Measurements from ENCODE around the gene TBC1D4. TPM values are rescaled to one million over a fixed set of nuclear protein-coding genes. Genes with fewer than 3 reads are reported as not detected.

TBC1D4 gene
- total and polyA plus RNA-seq, 10 donors = 10.1 to 67.0 (median 21.6) TPM

GRCh38 chr13:75452564-75452963 is 29.4 kb downstream of the TBC1D4 start:
- H3K27ac ChIP-seq = no peak overlapping the region
- H3K9me3 ChIP-seq = no peaks in the 10 kb centered on the region
- no peaks in the 10 kb centered on the region for H3K36me3 ChIP-seq
- 64 to 80% (median 76%) methylated on average over 8 of the region's 8 CpGs for WGBS, 5 donors
- no peaks in the 10 kb centered on the region for H3K4me1 ChIP-seq
- peaks cover 0 to 7% (median 0%) of the 10 kb centered on the region in 7 donors for H3K27me3 ChIP-seq (replicated peaks in 1 of 7)
- DNase-seq = no peak
- TF ChIP-seq POLR2A (IDR thresholded peaks at IDR 0.05) = no peak
- no peak for TF ChIP-seq CTCF (IDR thresholded peaks at IDR 0.05 in 8 of 11, conservative IDR thresholded peaks at IDR 0.05 in 3 of 11)
- no peak for TF ChIP-seq POLR2AphosphoS5 (IDR thresholded peaks at IDR 0.05)
- intact Hi-C loops (cut with DNase I; ENCODE audit: low total_unique reads) = no loop called here
- no peak overlapping the region for H3K4me3 ChIP-seq

- Histone ChIP-seq H3K36me3 (no peaks in the 10 kb centered on the region), H3K27me3 (replicated peaks in 1 of 7) (no peaks in the 10 kb centered on the region), H3K4me3 (no peak overlapping the region), H3K4me1 (no peaks in the 10 kb centered on the region), H3K9me3 (no peaks in the 10 kb centered on the region), H3K27ac (no peak overlapping the region)
- no peak for DNase-seq
- intact Hi-C loops (cut with DNase I; ENCODE audit: low total_unique reads) = no loop called here
- TF ChIP-seq CTCF (IDR thresholded peaks at IDR 0.05 in 8 of 11, conservative IDR thresholded peaks at IDR 0.05 in 3 of 11) (no peak), POLR2AphosphoS5 (IDR thresholded peaks at IDR 0.05) (no peak), POLR2A (IDR thresholded peaks at IDR 0.05) (no peak)
- WGBS, 5 donors = 92 to 97% (median 95%) methylated on average over 4 of the region's 4 CpGs
Measured at GRCh38 chr13:75447493-75447892, 34.5 kb downstream of the TBC1D4 start.

- Histone ChIP-seq H3K4me1 (no peaks in the 10 kb centered on the region), H3K36me3 (no peaks in the 10 kb centered on the region), H3K9me3 (no peaks in the 10 kb centered on the region), H3K27ac (no peak overlapping the region), H3K4me3 (no peak overlapping the region), H3K27me3 (replicated peaks in 1 of 7) (no peaks in the 10 kb centered on the region)
- WGBS, 5 donors = 85 to 95% (median 91%) methylated on average over 3 of the region's 3 CpGs
- no peak for TF ChIP-seq POLR2A (IDR thresholded peaks at IDR 0.05)
- no peak for TF ChIP-seq CTCF (IDR thresholded peaks at IDR 0.05 in 8 of 11, conservative IDR thresholded peaks at IDR 0.05 in 3 of 11)
- TF ChIP-seq POLR2AphosphoS5 (IDR thresholded peaks at IDR 0.05) = no peak
- no peak for DNase-seq
- intact Hi-C loops (cut with DNase I; ENCODE audit: low total_unique reads) = no loop called here
Measured at GRCh38 chr13:75446874-75447273, 35.1 kb downstream of the TBC1D4 start.

- no peaks in the 10 kb centered on the region for H3K4me1 ChIP-seq
- no peak for DNase-seq
- intact Hi-C loops (cut with DNase I; ENCODE audit: low total_unique reads) = no loop called here
- no peaks in the 10 kb centered on the region for H3K9me3 ChIP-seq
- no peaks in the 10 kb centered on the region for H3K27me3 ChIP-seq (replicated peaks in 1 of 7)
- H3K36me3 ChIP-seq = no peaks in the 10 kb centered on the region
- TF ChIP-seq POLR2AphosphoS5 (IDR thresholded peaks at IDR 0.05) (no peak), CTCF (IDR thresholded peaks at IDR 0.05 in 8 of 11, conservative IDR thresholded peaks at IDR 0.05 in 3 of 11) (no peak), POLR2A (IDR thresholded peaks at IDR 0.05) (no peak)
- peak overlapping the region in 2 of 8 donors; percentile 27 to 39 for H3K27ac ChIP-seq
- 78 to 89% (median 86%) methylated on average over 7 of the region's 7 CpGs for WGBS, 5 donors
- no peak overlapping the region for H3K4me3 ChIP-seq
Measured at GRCh38 chr13:75445717-75446499, 36.1 kb downstream of the TBC1D4 start.
